K562 (cell line): Measurements from ENCODE around the gene TMEM128. TPM values are rescaled to one million over a fixed set of nuclear protein-coding genes. Genes with fewer than 3 reads are reported as not detected.

Experiments used
- BDP1 ChIP-seq: IDR thresholded peaks from 3 replicates; pipeline ENCODE4 v1.6.1; 2011; ENCODE audit not compliant: insufficient read length, insufficient read depth
- BHLHE40 ChIP-seq: IDR thresholded peaks from 2 replicates; pipeline ENCODE4 v1.6.1; 2011; ENCODE audit warnings: low read length, improper control_type of control experiment
- CCAR2 ChIP-seq: fragments of 200-400 bp; formaldehyde crosslinking; IDR thresholded peaks from 2 replicates; pipeline ENCODE4 v1.6.1; 2017; ENCODE audit warnings: mild to moderate bottlenecking, low read depth, low read length
- DACH1 ChIP-seq: fragments of 450-650 bp; IDR thresholded peaks from 2 replicates; pipeline ENCODE4 v1.6.1; 2018; ENCODE audit not compliant: partially characterized antibody
- ELF2 ChIP-seq: fragments of 250-450 bp; sonication (Bioruptor Pico); IDR thresholded peaks from 2 replicates; pipeline ENCODE4 v1.5.0; 2021; ENCODE audit warnings: mild to moderate bottlenecking
- ETV1 ChIP-seq: fragments of 450-650 bp; conservative IDR thresholded peaks from 2 replicates; pipeline ENCODE4 v1.6.1; 2016; ENCODE audit warnings: missing genetic modification characterization, control low read depth, low read depth, missing compliant biosample characterization
- ETV5 ChIP-seq: sonication (generic); formaldehyde crosslinking; IDR thresholded peaks from 2 replicates; pipeline ENCODE4 v1.4.0; 2020; ENCODE audit warnings: low read depth, mild to moderate bottlenecking, missing genetic modification reagents
- FUS ChIP-seq: fragments of 200-400 bp; formaldehyde crosslinking; optimal IDR thresholded peaks from 2 replicates; pipeline ENCODE3; 2017; ENCODE audit warnings: low read depth, low read length
- HDAC6 ChIP-seq: IDR thresholded peaks from 2 replicates; pipeline ENCODE4 v1.6.1; 2012; ENCODE audit warnings: low read depth, mild to moderate bottlenecking, control low read depth, inconsistent platforms, low read length, moderate library complexity
- HIVEP1 ChIP-seq: fragments of 250-450 bp; sonication (Bioruptor Pico); IDR thresholded peaks from 2 replicates; pipeline ENCODE4 v1.4.0; 2020; ENCODE audit warnings: mild to moderate bottlenecking
- HLTF ChIP-seq: fragments of 450-650 bp; IDR thresholded peaks from 2 replicates; pipeline ENCODE4 v1.6.1; 2016
- HNRNPLL ChIP-seq: fragments of 200-400 bp; formaldehyde crosslinking; IDR thresholded peaks from 2 replicates; pipeline ENCODE4 v1.6.1; 2017; ENCODE audit warnings: low read length, low read depth, mild to moderate bottlenecking; ENCODE audit not compliant: poor library complexity, severe bottlenecking
- KLF1 ChIP-seq: fragments of 450-650 bp; IDR thresholded peaks from 2 replicates; pipeline ENCODE4 v1.6.1; 2016; ENCODE audit warnings: missing genetic modification characterization, missing compliant biosample characterization
- MAZ ChIP-seq, 2 experiments: fragments of 450-650 bp in 1 of 2; sonication (generic) in 1 of 2; formaldehyde crosslinking; IDR thresholded peaks in 1 of 2; conservative IDR thresholded peaks in 1 of 2; 2 replicates each; pipeline versions ENCODE4 v1.4.0 to v1.5.0; 2020; ENCODE audit warnings: mild to moderate bottlenecking in 1 of 2, missing genetic modification reagents in 1 of 2
- MTA1 ChIP-seq: fragments of 450-650 bp; IDR thresholded peaks from 2 replicates; pipeline ENCODE4 v1.6.1; 2017; ENCODE audit warnings: borderline replicate concordance
- NEUROD1 ChIP-seq: fragments of 150-350 bp; IDR thresholded peaks from 2 replicates; pipeline ENCODE4 v1.6.1; 2014; ENCODE audit warnings: borderline replicate concordance, low read length, low read depth; ENCODE audit not compliant: partially characterized antibody
- NR2C1 ChIP-seq, 2 experiments: fragments of 450-650 bp; IDR thresholded peaks; 2 replicates each; pipeline ENCODE4 v1.6.1; 2017; ENCODE audit warnings: mild to moderate bottlenecking in 2 of 2, antibody characterized with exemption in 1 of 2, inconsistent platforms in 1 of 2, missing compliant biosample characterization in 1 of 2, missing genetic modification characterization in 1 of 2
- NR4A1 ChIP-seq, 2 experiments: fragments of 250-450 bp in 1 of 2; fragments of 450-650 bp in 1 of 2; sonication (Bioruptor Pico) in 1 of 2; IDR thresholded peaks; 2 replicates each; pipeline versions ENCODE4 v1.4.0 to v1.6.1; 2016 to 2020; ENCODE audit warnings: mild to moderate bottlenecking in 2 of 2, missing compliant biosample characterization in 1 of 2, missing genetic modification characterization in 1 of 2, moderate library complexity in 1 of 2
- POLR2A ChIP-seq: fragments of 450-650 bp; conservative IDR thresholded peaks from 2 replicates; pipeline ENCODE4 v1.6.1; 2016
- PRPF4 ChIP-seq: fragments of 200-400 bp; formaldehyde crosslinking; IDR thresholded peaks from one replicate; pipeline ENCODE4 v1.6.1; 2017; ENCODE audit warnings: low read length, low read depth, mild to moderate bottlenecking; ENCODE audit not compliant: insufficient read depth, poor library complexity, severe bottlenecking
- SMC3 ChIP-seq: conservative IDR thresholded peaks from 2 replicates; pipeline ENCODE4 v1.6.1; 2011; ENCODE audit warnings: low read depth, low read length, improper control_type of control experiment; ENCODE audit not compliant: insufficient read depth
- SUPT5H ChIP-seq: fragments of 450-650 bp; IDR thresholded peaks from 2 replicates; pipeline ENCODE4 v1.6.1; 2016
- U2AF1 ChIP-seq: fragments of 200-400 bp; formaldehyde crosslinking; optimal IDR thresholded peaks from 2 replicates; pipeline ENCODE3; 2017; ENCODE audit warnings: mild to moderate bottlenecking, low read depth, low read length, moderate library complexity
- XRCC5 ChIP-seq: fragments of 200-400 bp; formaldehyde crosslinking; IDR thresholded peaks from 2 replicates; pipeline ENCODE4 v1.6.1; 2017; ENCODE audit warnings: low read depth, mild to moderate bottlenecking, low read length
- ZNF507 ChIP-seq: conservative IDR thresholded peaks from 2 replicates; pipeline ENCODE4 v1.6.1; 2017; ENCODE audit warnings: missing genetic modification characterization, missing compliant biosample characterization
- ZNF766 ChIP-seq: fragments of 200-800 bp; sonication (Bioruptor generic); conservative IDR thresholded peaks from 2 replicates; pipeline ENCODE4 v1.6.1; 2016; ENCODE audit warnings: missing genetic modification characterization, missing compliant biosample characterization
- ZNF830 ChIP-seq: fragments of 250-450 bp; sonication (Bioruptor Pico); IDR thresholded peaks from 2 replicates; pipeline ENCODE4 v1.5.0; 2021; ENCODE audit warnings: mild to moderate bottlenecking
- polyA plus RNA-seq, 8 experiments: library from polyadenylated mRNA; depleted of rRNA in 4 of 8; stranded (reverse) in 5 of 8; unstranded in 3 of 8; fragments of >200 nt; fragmentation: Nextera tagmentation in 2 of 8; fragmentation: Illumina TruSeq in 1 of 8; extraction: Ambion mirVana in 2 of 8; extraction: Trizol in 1 of 8; gene quantifications; 2 replicates each; pipeline versions ENCODE4 v1.2.1 to v1.2.3, GENCODE V29; 2011 to 2014; ENCODE audit warnings: inconsistent platforms in 1 of 8, missing spikeins in 1 of 8
- total RNA-seq, 7 experiments: library from RNA; depleted of rRNA in 6 of 7; stranded (reverse); fragments of >200 nt in 6 of 7; fragmentation: Illumina TruSeq in 2 of 7; extraction: Trizol in 2 of 7; gene quantifications; 2 replicates each; pipeline versions ENCODE4 v1.2.1 to v1.2.3, GENCODE V29; 2011 to 2021; ENCODE audit warnings: low replicate concordance in 1 of 7
- TF ChIP-seq, protein P1 (sequence below): fragments of 250-450 bp; sonication (Bioruptor Pico); IDR thresholded peaks from 2 replicates; pipeline ENCODE4 v1.8.0; 2021; ENCODE audit warnings: moderate library complexity, mild to moderate bottlenecking, inconsistent platforms
- TF ChIP-seq, protein P2 (sequence below): fragments of 450-650 bp; formaldehyde crosslinking; IDR thresholded peaks from 2 replicates; pipeline ENCODE4 v1.4.0; 2020; ENCODE audit warnings: mild to moderate bottlenecking, mixed read lengths

TMEM128 gene
- total and polyA plus RNA-seq, 9 of the 15 experiments (the other 6 are each of a cell fraction or from before 2014, with no cell fraction given): 9.1 to 40.0 (median 14.3) TPM

GRCh38 chr4:4248029-4248884, at the start of gene TMEM128 (continued):
- no peak for TF ChIP-seq PRPF4
- no peak for TF ChIP-seq FUS
- TF ChIP-seq ELF2 (CRISPR knock-in tag): peak; percentile 88
- peak; percentile 24; the same call in 1 of the 2 replicates for TF ChIP-seq BHLHE40
- peak; percentile 40 to 56; a peak in 2 of 4 replicates for TF ChIP-seq MAZ (CRISPR knock-in tag; conservative IDR thresholded peaks at IDR 0.05 in 1 of 2, IDR thresholded peaks at IDR 0.05 in 1 of 2)
- no peak for TF ChIP-seq HDAC6
- peak; percentile 46 for TF ChIP-seq DACH1
- no peak for TF ChIP-seq SMC3
- TF ChIP-seq ETV1: peak; percentile 93
- TF ChIP-seq BDP1: no peak
- TF ChIP-seq MTA1: peak; percentile 95
- TF ChIP-seq U2AF1: no peak
- peak; percentile 17 for TF ChIP-seq NEUROD1
- TF ChIP-seq ZNF830: 0 out of 2 replicates have a peak, but pooled peaks have one; percentile 17
- TF ChIP-seq NR4A1 (CRISPR knock-in tag; IDR thresholded peaks at IDR 0.05): no peak
- no peak for TF ChIP-seq NR4A1 (tag; IDR thresholded peaks at IDR 0.05)
- TF ChIP-seq, protein P1, sequence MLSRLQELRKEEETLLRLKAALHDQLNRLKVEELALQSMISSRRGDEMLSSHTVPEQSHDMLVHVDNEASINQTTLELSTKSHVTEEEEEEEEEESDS (CRISPR knock-in tag): no peak
- TF ChIP-seq CCAR2: no peak
- TF ChIP-seq ZNF766 (CRISPR knock-in tag): peak; percentile 72
- TF ChIP-seq XRCC5: peak; percentile 79; the same call in 1 of the 2 replicates
- TF ChIP-seq, protein P2, sequence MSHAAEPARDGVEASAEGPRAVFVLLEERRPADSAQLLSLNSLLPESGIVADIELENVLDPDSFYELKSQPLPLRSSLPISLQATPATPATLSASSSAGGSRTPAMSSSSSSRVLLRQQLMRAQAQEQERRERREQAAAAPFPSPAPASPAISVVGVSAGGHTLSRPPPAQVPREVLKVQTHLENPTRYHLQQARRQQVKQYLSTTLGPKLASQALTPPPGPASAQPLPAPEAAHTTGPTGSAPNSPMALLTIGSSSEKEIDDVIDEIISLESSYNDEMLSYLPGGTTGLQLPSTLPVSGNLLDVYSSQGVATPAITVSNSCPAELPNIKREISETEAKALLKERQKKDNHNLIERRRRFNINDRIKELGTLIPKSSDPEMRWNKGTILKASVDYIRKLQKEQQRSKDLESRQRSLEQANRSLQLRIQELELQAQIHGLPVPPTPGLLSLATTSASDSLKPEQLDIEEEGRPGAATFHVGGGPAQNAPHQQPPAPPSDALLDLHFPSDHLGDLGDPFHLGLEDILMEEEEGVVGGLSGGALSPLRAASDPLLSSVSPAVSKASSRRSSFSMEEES (CRISPR knock-in tag): no peak
- TF ChIP-seq SUPT5H: peak; percentile 93
- TF ChIP-seq HNRNPLL: peak; percentile 58
- peak; percentile 70 for TF ChIP-seq ETV5 (CRISPR knock-in tag)
- peak; percentile 77 for TF ChIP-seq KLF1 (tag)
- peak; percentile 28; the same call in 1 of the 2 replicates for TF ChIP-seq NR2C1 (IDR thresholded peaks at IDR 0.05)
- TF ChIP-seq NR2C1 (tag; IDR thresholded peaks at IDR 0.05): no peak
- TF ChIP-seq ZNF507 (tag): no peak
- TF ChIP-seq POLR2A: peak; percentile 96
- TF ChIP-seq HLTF: 0 out of 2 replicates have a peak, but pooled peaks have one; percentile 62
- no peak for TF ChIP-seq HIVEP1 (CRISPR knock-in tag)
